Right forelimb (tissue), 1 donor: ENCODE results near the gene ASB13.

Experiments used
- DNase-seq: peaks from one replicate; pipeline ENCODE4 v3.0.0-alpha.2; 2018

Gene ASB13

DNA sequence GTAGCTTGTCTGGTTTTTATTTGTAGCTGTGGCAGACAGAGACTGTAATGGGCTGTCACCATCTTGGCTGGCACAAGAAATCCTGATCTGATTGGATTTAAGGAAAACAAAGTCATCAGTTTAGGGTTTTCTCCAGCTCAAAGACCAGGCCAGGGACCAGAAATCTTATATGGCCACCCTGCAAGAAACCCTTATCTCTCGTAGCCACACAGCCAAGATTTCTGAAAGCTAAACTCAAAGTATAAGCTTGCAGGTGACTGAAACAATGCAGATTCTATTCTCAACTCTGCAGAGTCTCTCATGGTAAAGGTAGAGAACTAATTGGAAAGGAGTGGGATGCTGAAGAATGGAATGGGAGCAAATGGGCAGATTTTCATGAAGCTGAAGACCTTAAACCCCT, 3.2 kb upstream of the ASB13 start:
- DNase-seq, result no peak

DNA sequence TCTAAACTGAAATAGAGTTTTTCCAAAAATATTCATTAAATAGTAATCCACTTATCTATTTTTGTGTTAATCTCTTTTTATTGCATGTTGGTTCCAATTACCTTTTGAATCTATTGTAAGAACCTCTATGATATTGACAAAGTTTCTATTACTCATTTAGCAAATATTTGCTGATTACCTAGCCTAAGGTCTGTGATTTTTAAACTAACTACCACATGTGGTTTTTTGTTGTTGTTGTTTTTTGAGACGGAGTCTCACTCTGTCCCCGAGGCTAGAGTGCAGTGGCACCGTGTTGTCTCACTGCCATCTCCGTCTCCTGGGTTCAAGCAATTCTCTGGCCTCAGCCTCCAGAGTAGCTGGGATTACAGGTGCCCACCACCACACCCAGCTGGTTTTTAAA, 2.0 kb upstream of the ASB13 start:
- no peak for DNase-seq

DNA sequence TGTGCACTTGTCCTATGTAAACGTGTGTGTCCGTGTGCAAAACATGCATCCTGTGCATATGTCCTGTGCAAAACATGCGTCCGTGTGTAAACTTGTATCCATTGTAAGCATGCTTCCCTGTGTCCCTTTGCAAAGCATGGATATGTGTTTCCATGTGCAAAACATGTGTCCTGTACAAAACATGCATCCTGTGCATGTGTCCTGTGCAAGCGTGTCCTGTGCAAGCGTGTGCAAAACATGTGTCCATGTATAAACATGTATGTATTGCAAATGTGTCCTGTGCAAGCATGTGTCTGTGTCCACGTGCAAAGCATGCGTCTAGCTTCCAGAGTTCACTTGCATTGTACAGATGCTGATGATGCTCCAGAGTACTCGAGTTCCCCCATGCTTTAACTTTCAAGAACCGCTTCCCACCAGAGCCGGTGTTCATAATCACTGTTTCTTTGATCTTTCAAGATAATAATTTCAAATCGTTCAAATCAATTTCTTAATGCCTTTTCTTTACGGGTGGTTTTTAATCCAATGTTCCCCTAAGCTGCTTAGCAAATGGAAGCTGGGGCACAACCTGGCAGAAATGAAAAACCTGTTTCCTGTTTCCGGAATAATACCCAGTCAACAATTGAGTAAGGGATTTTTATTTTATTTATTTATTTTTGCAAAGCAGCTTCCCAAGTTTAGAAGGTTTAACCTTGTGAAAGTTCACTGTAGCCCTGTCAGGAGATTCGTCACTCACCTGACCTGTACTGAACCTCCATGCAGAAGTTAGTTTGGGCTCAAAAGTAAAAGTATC, 641 bp upstream of the ASB13 start:
- DNase-seq, result no peak

DNA sequence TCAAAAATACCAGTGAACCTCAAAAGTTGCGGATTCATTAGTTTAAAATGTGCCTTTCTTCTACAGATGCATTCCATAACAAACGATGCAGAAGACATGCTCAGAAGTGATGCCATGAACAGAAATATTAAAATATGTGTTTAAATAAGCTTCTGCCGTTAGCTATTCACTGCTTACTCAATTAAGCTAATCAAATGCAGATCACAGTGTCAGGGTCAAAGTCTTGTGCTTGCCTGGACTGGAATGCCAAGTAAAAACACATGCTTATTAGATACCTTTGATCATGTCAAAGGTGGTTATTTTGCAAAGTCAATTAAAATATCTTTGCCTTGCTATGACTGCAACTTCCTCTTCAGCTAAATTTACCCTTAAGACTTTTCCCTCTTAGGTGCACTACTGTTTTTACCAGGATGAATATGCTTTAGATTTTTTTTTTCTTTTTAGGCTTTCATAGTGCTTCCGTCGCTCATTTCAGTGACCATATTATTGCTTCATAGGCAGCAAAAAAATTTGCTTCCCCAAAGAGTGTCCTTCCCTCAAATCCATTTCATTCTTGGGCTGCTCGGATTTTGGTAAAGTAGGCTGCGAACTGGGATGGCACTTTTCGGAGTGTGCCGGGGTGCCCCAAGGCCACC, 905 bp downstream of the ASB13 start:
- no peak for DNase-seq

DNA sequence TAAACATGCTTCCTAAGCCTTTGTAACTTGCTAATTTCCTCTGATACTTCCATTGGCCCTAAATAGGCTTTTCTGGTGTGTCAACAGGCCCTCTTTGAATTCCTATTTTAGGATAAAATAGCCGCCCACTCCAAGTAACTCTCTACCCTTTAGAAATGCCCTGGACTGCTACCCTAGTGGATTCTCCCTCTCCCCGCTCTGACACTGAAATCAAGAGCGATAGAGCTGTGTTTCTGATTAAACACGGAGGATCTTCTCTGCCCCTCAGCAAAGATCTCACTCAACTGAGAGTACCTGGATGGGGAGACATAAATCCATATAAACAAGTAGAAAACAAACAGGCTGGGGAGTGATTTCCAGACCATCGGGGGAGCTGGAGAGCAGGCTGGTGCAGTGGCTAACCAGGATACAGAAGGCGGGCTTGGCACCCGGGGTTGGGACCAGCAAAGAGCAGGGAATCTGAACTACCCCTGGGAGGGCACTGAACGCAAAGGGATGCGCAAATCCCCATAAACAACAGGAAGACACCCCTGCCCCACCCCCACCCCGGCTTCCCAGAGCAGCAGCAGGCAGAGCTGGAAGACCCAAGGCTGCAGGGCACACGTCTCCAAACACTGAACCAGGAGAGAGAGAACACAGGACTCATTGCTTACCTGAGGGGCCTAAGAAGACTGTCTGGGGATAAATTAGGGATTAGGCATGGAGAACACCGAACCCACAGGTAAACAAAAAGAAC, 2.5 kb downstream of the ASB13 start:
- DNase-seq, result no peak

DNA sequence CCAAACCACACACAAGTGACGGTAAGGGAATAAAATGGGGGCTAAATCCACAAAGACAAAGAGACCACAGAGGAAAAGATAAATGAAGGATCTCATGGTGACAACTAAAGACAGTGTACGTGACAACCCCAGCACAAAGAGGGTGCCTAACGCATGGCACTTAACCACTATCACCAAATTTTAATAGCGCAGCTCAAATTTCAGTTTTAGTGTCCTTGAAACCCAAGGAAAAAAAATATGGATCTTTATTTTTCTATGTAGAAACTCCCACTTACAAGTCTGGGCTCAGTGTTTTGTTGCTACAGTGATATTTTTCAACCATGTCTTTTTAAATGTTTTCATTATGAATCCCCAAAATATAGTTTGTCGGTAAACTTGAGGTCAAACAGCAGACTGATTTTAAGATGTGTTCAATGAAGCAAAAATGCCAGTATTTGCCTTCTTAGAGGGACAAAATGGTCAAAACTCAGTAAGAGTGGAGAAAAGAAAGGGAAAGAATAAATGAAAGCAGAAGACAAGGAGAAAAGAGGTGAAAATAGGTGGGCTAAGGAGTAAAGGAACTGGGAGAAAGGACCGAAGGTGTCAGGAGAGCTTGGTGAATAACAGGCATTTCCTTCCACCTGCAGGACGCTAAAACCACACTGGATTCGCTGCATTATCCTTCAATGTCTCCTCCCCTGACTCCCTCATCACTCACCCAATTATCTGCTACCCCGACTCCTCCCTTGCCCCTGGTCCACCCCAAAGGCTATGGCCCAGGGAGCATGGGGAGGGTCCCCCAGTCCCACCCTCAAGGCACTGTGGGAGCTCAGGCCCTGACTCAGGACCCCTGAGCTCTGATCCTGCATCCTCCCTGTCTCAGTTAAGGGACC, 3.5 kb downstream of the ASB13 start:
- no peak for DNase-seq

DNA sequence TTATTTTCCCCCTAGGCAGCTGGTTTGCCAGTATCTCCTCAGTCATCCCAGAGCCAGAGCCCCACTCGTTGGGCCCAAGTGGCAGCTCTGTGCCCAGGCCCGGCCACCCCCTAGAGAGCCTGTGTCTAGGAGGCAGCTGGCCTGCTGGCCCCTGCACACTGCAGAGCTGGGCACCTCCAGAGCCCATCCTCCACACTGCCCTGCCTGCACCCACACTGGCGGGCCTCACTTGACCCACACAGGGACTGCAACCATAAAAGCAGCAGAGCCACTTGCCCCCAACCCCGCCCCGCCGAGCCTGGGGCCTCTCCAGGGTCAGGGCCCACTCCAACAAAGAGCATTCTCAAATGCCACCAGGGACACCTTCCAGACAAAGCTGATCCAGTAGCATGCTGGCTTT, 5.4 kb downstream of the ASB13 start:
- no peak for DNase-seq

DNA sequence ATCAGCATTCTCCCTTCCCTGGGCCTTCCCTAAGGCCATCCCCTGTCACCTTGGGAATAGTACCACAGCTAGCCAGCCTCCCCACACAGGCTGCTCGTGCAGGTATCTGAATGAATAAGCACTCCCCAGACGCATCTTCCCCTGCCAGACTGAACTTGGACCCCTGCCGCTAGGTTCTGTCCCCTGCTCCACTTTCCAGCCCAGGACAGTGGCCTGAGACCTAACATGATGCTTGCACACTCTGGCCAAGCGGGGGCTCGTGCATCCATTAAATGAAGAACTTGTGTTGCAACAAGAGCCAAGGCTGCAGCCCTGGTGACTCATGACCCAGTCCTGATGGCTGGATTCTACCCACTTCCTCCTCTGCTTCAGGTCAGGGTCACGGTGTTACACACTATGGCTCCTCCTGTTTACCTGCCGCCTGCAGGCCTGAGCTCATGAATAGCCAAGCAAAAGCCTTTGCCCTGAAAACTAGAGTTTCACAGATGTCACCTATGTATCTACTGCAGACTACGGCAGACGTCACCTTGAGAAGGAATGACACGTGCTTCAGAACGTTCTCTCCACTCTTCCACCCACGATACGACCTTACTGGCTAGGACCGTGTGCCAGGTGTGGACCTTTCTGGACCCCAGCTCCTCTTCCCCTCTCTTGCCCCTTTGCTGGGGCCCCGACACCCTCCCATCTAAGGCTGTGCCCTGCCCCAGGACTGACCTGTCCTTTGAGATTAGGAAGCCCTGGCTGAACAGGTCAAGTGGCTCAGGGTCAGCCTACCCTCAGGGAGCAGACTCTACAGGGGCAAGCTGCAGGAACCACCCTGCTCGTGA, 6.5 kb downstream of the ASB13 start:
- DNase-seq, result no peak

DNA sequence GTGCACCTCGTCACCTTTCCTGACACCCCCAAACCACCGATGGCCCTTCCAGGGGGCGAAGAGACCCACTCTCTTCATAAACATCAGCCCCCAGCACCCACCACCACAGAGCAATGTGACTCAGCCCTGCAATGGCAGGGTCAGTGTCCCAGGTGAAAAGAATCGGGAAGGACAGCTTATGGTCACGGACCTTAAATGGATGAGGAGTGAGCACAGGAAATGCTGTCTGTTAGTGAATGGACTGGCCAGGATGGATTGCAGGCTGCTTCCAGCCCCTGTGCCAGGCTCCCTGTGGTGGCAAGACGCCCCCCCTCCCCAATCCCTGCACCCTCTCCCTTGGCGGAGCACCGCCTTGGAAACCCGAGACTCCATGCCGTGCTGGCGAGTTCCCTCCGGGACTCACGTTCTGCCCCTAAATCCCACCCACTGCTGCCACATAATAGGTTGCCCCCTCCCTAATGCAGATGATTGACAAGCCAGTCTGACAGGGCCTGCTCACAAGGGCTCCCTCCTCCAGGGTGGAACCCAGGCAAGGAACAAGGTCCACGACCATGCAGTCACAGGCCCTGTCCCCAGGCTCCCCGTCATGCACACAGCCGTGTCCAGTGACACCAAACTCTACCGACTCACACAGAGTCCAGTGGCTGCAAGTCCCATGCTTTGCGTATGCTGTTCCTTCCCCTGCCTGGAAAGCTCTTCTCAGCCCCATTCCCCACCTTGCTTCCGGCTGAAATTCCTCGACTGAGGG, 7.3 kb downstream of the ASB13 start:
- no peak for DNase-seq

DNA sequence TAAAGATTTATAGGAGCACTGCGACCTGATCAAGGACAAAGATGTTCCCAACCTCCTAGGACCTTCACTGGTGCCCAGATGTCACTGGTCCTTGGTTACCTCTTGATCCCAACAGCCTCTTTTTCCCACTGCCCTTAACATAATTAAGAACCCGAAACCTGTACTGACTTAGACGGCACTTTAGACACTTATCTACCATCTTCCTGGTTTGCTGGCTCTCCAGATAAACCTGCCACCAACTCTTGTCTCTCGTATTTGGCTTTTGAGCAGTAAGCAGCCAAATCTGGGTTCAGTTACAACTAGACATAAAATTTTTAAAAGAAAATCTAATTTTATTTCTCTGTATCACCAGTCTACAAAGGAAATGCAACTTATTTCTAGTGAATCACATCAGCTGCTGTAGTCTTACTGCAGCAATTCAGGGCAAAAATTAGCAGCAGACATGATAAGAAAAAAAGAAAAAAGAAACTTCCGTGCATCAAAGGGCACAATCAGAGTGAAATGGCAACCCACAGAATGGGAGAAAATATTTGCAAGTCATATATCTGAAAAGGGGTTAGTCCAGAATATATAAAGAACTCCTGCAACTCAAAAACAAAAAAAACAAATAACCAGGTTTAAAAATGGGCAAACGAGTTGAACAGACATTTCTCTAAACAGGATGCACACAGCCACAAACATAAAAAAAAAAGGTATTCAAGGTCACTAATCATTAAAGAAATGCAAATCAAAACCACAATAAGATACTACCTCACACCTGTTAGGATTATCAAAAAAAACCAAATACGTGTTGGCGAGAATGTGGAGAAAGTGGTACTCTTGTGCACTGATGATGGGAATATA, 9.4 kb downstream of the ASB13 start:
- peak; percentile 10 for DNase-seq

DNA sequence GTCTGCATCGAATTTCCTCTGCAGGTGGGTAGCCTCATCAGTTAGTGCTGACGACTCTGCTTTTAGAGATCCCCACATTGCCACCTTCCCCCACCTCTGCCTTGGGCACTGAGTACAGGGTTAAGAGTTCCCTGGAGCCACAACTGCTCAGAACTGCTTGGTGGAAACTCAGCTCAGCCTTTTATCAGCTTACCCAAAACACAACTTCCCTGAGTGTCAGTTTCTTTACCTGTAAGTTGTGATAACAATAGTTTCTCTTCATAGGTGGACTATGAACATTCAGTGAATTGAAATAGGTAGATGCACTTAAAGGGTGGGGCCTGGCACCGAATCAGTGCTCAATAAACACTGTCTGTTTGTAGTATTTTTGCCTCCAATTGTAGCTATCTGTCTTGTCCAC, 11.3 kb downstream of the ASB13 start:
- DNase-seq, result no peak

DNA sequence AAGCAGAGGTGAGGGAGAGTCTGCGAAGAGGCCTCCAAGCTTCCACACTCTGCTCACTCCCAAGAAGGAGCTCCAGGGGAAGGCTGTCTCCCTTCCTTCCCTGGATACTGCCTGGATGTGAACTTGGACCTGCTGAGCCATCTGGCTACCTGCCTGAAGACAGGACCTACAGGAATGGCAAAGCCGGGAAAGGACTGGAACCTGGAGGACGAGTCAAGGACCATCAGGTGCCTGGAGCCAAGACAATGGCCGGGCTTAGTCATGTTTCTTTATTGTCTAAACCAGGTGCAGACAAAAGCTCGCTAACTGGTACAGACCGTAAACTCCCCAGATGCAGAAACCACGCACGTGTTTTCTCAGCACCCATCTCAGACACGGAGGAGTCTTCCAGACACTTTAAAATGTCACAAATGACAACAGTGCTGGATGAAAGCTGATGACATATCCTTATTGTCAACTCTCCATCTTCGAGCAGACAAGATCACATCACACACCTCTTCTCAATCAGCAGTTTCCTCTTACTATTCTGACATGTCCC, 12.1 kb downstream of the ASB13 start:
- no peak for DNase-seq

DNA sequence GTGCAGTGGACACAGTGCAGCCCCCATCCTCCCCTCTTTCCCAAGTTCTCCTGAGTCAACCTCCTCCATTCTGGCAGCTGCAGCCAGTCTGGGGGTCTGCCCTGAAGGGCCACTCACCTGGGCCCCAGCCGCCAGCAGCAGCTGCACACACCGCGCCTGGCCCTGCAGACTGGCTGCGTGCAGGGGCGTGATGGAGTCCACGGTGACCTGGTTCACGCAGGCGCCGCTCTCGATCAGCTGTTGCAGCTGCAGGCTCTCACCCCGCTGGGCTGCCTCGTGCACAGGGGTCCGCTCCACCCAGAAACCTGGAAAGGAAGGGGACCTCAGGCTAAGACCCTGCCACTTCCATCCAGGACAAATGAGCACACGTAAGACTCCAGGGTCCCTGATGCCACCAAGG, 13.6 kb downstream of the ASB13 start:
- DNase-seq, result no peak

DNA sequence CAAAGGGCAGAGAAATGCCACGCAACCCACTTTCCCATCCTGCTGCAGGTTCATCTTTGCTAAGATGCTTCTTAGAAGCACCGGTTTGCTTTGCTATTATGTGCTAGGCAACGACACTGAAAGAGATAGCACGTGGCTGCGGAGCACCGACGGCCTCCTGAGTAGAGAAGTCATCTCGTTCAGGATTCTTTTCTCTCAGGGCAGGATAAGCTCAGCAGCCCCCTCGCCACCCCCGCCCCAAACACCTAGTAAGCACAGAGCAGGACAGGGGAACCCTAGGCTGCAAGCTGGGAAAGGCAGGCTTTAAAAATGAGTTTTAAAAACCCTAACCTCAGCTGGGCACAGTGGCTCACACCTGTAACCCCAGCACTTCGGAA, 15.0 kb downstream of the ASB13 start:
- DNase-seq, result no peak

DNA sequence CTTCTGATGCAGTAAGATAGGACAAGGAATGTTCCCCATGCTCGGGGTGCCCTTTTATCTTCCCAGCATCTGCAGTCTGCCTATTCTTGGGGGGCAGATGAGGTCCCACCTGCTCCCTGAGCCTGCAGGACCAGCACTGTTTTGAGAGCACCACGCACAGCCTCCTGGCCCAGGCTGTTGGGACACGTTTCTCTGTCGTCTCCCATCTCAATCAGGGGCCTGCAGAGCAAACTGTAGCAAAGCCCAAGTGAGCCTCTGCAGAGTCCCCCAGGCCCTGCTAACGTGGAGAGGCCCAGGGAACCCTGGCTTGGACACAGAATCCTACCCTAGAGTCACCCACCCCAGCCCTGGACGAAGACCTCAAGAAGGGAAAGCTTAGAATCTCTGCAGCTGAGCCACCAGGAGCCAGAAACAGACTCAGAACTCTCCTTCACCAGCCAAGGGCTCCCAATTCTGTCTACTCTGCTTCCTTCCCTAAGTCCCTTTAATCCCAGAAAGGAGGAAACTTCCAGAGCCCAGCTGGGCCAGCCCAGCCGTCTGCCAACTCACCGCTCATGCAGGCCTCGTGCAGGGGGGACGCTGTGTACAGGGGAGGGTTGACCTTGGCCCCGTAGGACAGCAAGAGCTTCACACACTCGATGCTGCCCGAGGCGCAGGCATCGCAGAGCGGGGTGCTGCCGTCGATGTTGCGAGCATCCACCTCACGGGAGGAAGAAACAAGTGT, 15.6 kb downstream of the ASB13 start:
- DNase-seq, result no peak

DNA sequence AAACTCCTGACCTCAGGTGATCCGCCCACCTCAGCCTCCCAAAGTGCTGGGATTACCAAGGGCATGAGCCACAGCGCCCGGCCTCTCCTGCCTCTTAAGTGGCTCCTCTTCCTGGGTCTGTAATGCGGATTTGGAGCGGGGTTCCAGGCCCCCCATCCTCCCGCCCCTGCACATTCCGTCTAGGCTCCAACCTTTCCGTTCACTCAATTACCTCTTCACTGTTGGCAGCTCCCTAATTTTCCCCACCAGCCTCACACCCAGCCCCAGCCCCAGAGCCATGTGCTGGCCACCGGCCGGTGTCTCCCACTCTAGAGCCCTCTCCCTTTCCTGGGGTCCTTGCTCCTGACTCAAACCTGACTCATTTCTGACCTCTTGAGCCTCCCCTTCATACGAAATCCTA, 16.6 kb downstream of the ASB13 start:
- no peak for DNase-seq

DNA sequence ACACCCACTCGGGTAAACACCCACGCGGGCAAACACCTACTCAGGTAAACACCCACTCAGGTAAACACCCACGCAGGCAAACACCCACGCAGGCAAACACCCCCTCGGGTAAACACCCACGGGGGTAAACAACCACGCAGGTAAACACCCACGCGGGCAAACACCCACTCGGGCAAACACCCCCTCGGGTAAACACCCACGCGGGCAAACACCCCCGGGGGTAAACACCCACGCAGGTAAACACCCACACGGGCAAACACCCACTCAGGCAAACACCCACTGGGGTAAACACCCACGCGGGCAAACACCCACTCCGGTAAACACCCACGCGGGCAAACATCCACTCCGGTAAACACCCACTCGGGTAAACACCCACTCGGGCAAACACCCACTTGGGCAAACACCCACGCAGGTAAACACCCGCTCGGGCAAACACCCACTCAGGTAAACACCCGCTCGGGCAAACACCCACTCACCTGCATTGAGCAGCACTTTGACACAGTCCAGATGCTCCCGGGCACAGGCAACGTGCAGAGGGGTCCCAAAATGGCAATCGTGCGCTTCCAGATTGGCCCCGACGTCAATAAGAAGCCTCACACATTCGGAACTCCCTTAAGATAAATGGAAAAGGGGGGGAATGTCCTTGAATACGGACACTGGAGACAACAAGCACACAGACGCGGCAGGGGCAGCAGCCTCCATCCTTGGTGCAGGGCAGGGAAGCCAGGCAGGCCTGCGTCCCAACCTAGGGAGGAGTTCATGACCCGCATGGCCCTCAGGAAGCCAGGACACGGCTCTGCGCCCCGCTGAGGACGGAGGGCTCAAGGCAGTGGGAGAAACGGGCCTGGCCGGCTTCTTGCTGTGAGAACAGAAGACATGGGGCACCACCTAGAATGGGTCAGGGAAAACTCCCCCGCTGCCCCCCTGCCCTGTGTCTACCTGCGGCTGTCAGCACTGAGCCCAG, 17.6 kb downstream of the ASB13 start:
- DNase-seq, result no peak
